PC-3 (cell line): ENCODE results near the gene GTPBP1. TPM values are rescaled to one million over a fixed set of nuclear protein-coding genes. Genes with fewer than 3 reads are reported as not detected.
A peak's percentile ranks its signal among the peaks of the same experiment; 100 is the strongest.

ENCODE experiments used
- ATAC-seq: fragments of 200-7000 bp; cut with Tn5 transposase; 2 replicates; pipeline ENCODE4 v1.9.1; 2020; ENCODE audit warnings: mild to moderate bottlenecking, moderate library complexity
- BruUV-seq: library from RNA; stranded (reverse); fragments of 400-500 nt; replicated peaks from 2 replicates; lab custom pipeline; 2021; lab: Mats Ljungman, UMichigan
- CTCF ChIA-PET: fragments of 300-600 bp; sonication (Branson Sonifier 250); formaldehyde crosslinking; loops from one replicate; lab custom pipeline; 2022; ENCODE audit warnings: antibody characterized with exemption; lab: Charles Lee
- POLR2A ChIA-PET: fragments of 300-600 bp; sonication (Branson Sonifier 250); formaldehyde crosslinking; loops from one replicate; lab custom pipeline; 2022; ENCODE audit warnings: antibody characterized with exemption; ENCODE audit not compliant: unreplicated experiment; lab: Charles Lee
- DNase-seq: peaks from one replicate; pipeline ENCODE4 v3.0.0-alpha.2; 2015
- H2AFZ ChIP-seq: fragments of 300-600 bp; sonication (generic); 2 replicates; pipeline ENCODE4 v1.6.0; 2016; ENCODE audit warnings: antibody characterized with exemption, low read length
- H3F3A ChIP-seq: fragments of 300-600 bp; sonication (generic); one replicate; pipeline ENCODE4 v1.6.0; 2017; ENCODE audit warnings: antibody characterized with exemption, low read length, control low read depth, mild to moderate bottlenecking; ENCODE audit not compliant: unreplicated experiment
- H3K27ac ChIP-seq: fragments of 300-600 bp; sonication (generic); 2 replicates; pipeline ENCODE4 v1.5.1; 2016; ENCODE audit warnings: mild to moderate bottlenecking, low read length
- H3K27me3 ChIP-seq: fragments of 300-600 bp; sonication (generic); 2 replicates; pipeline ENCODE4 v1.6.1; 2016; ENCODE audit warnings: low read length, mixed read lengths
- H3K36me3 ChIP-seq: fragments of 300-600 bp; sonication (generic); 2 replicates; pipeline ENCODE4 v1.6.1; 2016; ENCODE audit warnings: low read depth, mixed run types, low read length, mixed read lengths
- H3K4me1 ChIP-seq: fragments of 300-600 bp; sonication (generic); 2 replicates; pipeline ENCODE4 v1.5.1; 2016; ENCODE audit warnings: low read length; ENCODE audit not compliant: insufficient read depth
- H3K4me2 ChIP-seq: fragments of 300-600 bp; sonication (generic); 2 replicates; pipeline ENCODE4 v1.6.0; 2016; ENCODE audit warnings: low read length
- H3K4me3 ChIP-seq: fragments of 300-600 bp; sonication (generic); 2 replicates; pipeline ENCODE4 v1.5.1; 2016; ENCODE audit warnings: mild to moderate bottlenecking, low read length, mixed read lengths
- H3K79me2 ChIP-seq: fragments of 300-600 bp; sonication (generic); 2 replicates; pipeline ENCODE4 v1.6.1; 2017; ENCODE audit warnings: low read length, mixed read lengths
- H3K9ac ChIP-seq: fragments of 300-600 bp; sonication (generic); 2 replicates; pipeline ENCODE4 v1.6.0; 2016; ENCODE audit warnings: mild to moderate bottlenecking, low read length
- H3K9me2 ChIP-seq: fragments of 300-600 bp; sonication (generic); replicated peaks from 2 replicates; pipeline ENCODE4 v1.6.1; 2016; ENCODE audit warnings: mixed run types, low read length, mixed read lengths
- H3K9me3 ChIP-seq: fragments of 300-600 bp; sonication (generic); 2 replicates; pipeline ENCODE4 v1.6.1; 2016; ENCODE audit warnings: low read length, mixed read lengths
- H4K20me1 ChIP-seq: fragments of 300-600 bp; sonication (generic); 2 replicates; pipeline ENCODE4 v1.6.1; 2016; ENCODE audit warnings: low read length, mixed read lengths
- CTCF ChIP-seq: fragments of 300-600 bp; sonication (generic); conservative IDR thresholded peaks from 2 replicates; pipeline ENCODE4 v1.5.1; 2017; ENCODE audit warnings: antibody characterized with exemption, low read depth, mild to moderate bottlenecking, low read length
- EZH2 ChIP-seq: fragments of 300-600 bp; sonication (generic); IDR thresholded peaks from one replicate; pipeline ENCODE4 v1.6.1; 2017; ENCODE audit warnings: antibody characterized with exemption, mild to moderate bottlenecking, low read length; ENCODE audit not compliant: unreplicated experiment
- EZH2phosphoT487 ChIP-seq: fragments of 300-600 bp; sonication (generic); IDR thresholded peaks from 2 replicates; pipeline ENCODE4 v1.6.1; 2018; ENCODE audit warnings: mild to moderate bottlenecking, antibody characterized with exemption, low read length, borderline replicate concordance
- intact Hi-C: fragments of 100-400 bp; cut with micrococcal nuclease; formaldehyde crosslinking; loops from 2 replicates; pipeline ENCODE4 v1.9.0; 2023
- total RNA-seq: library from RNA; depleted of rRNA; stranded (reverse); fragments of >200 nt; gene quantifications from 2 replicates; pipeline ENCODE4 v1.2.3, GENCODE V29; 2014

Gene GTPBP1
- total RNA-seq, 1 experiment from 2014 or later: 28.2 TPM

- no peak for ATAC-seq
- Histone ChIP-seq H3K36me3 (peaks cover 16% of the 10 kb centered on the region), H3K79me2 (no peaks in the 10 kb centered on the region), H3K4me2 (no peak overlapping the region), H3K4me3 (no peak overlapping the region), H3K9ac (no peak overlapping the region), H3K4me1 (peaks cover 6% of the 10 kb centered on the region; the same call in 1 of the 2 replicates), H3K9me3 (no peaks in the 10 kb centered on the region), H2AFZ (no peak overlapping the region), H3K27me3 (no peaks in the 10 kb centered on the region), H3K9me2 (no peaks in the 10 kb centered on the region), H4K20me1 (no peaks in the 10 kb centered on the region), H3K27ac (no peak overlapping the region), H3F3A (no peaks in the 10 kb centered on the region)
- BruUV-seq: no TSS peak
- DNase-seq: no peak
- no peak for TF ChIP-seq EZH2phosphoT487
- no peak for TF ChIP-seq CTCF
- no peak for TF ChIP-seq EZH2
- intact Hi-C loops: no loop called here
- ChIA-PET CTCF (no interaction called here), POLR2A (no interaction called here)
These were observed 28.8 kb downstream of the GTPBP1 start for GRCh38 chr22:38734421-38735100.

DNA sequence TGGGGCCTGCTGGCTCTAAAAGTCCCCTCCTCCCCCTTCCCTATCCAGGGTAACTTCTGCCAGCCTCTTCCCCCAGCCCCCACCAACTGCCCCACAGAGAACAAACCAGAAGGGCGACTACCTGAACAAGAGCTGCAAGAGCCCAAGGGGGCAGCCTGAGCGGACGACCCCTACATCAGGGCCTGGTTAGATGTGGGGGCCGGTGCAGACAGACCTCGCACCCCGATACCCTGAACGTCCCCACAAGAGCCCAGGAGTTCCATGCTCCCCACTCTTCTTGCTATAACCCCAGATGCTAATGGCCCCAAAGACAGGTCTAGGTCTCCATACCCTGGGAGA lies 29.4 kb downstream of the GTPBP1 start:
- Histone ChIP-seq H3K4me1 (peaks cover 6% of the 10 kb centered on the region; the same call in 1 of the 2 replicates), H3K36me3 (peaks cover 14% of the 10 kb centered on the region), H4K20me1 (no peaks in the 10 kb centered on the region), H2AFZ (no peak overlapping the region), H3K9ac (no peak overlapping the region), H3K9me3 (no peaks in the 10 kb centered on the region), H3K9me2 (no peaks in the 10 kb centered on the region), H3K4me2 (no peak overlapping the region), H3K27me3 (no peaks in the 10 kb centered on the region), H3K27ac (no peak overlapping the region), H3K79me2 (no peaks in the 10 kb centered on the region), H3K4me3 (no peak overlapping the region), H3F3A (no peaks in the 10 kb centered on the region)
- CTCF ChIA-PET: no interaction called here
- POLR2A ChIA-PET: no interaction called here
- DNase-seq: no peak
- ATAC-seq: no peak
- no TSS peak for BruUV-seq
- intact Hi-C loops: no loop called here
- no peak for TF ChIP-seq EZH2
- TF ChIP-seq CTCF: no peak

GRCh38 chr22:38735465-38736256 lies 29.9 kb downstream of the GTPBP1 start:
- DNase-seq (no peak), ATAC-seq (peak; percentile 11)
- Histone ChIP-seq H3K27me3 (no peaks in the 10 kb centered on the region), H3K9ac (no peak overlapping the region), H3F3A (no peaks in the 10 kb centered on the region), H3K27ac (no peak overlapping the region), H3K79me2 (no peaks in the 10 kb centered on the region), H3K9me2 (no peaks in the 10 kb centered on the region), H3K4me2 (no peak overlapping the region), H3K36me3 (peaks cover 14% of the 10 kb centered on the region), H3K4me3 (no peak overlapping the region), H2AFZ (no peak overlapping the region), H3K9me3 (no peaks in the 10 kb centered on the region), H3K4me1 (peaks cover 6% of the 10 kb centered on the region; the same call in 1 of the 2 replicates), H4K20me1 (no peaks in the 10 kb centered on the region)
- no peak for TF ChIP-seq CTCF
- no peak for TF ChIP-seq EZH2phosphoT487
- no peak for TF ChIP-seq EZH2
- ChIA-PET CTCF (no interaction called here), POLR2A (no interaction called here)
- intact Hi-C loops: no loop called here
- TSS peak; percentile 25 for BruUV-seq
